Stimulated activated CD4-positive, alpha-beta T cell treated with anti-CD3 and anti-CD28 coated beads, Interleukin-1b, Interleukin-23, amount 100 ng/mL, for 48 hours (primary cell): ENCODE data around the gene MBOAT1.

ENCODE experiments used
- DNase-seq: peaks from one replicate; pipeline ENCODE4 v3.0.0-alpha.2; 2020

Gene MBOAT1

DNA sequence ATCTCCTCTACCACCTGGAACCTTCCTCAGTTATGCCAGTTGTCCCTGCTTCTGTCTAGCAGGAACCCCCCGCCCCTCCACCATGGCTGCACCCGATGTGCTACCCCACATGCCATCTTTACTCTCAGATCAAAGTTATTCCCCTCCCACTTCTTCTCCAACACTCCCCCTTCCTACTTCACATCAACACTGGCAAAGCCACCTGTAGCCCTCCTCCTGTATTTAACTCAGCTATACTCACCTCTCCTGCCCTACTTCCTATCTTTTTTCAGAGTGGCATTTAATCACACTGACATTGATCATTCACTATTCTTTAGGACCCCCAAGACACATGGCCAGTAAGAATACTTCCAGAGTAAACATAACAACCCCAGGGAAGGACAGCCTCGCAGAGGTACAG lies 84.3 kb downstream of the MBOAT1 start:
- DNase-seq = no peak

DNA sequence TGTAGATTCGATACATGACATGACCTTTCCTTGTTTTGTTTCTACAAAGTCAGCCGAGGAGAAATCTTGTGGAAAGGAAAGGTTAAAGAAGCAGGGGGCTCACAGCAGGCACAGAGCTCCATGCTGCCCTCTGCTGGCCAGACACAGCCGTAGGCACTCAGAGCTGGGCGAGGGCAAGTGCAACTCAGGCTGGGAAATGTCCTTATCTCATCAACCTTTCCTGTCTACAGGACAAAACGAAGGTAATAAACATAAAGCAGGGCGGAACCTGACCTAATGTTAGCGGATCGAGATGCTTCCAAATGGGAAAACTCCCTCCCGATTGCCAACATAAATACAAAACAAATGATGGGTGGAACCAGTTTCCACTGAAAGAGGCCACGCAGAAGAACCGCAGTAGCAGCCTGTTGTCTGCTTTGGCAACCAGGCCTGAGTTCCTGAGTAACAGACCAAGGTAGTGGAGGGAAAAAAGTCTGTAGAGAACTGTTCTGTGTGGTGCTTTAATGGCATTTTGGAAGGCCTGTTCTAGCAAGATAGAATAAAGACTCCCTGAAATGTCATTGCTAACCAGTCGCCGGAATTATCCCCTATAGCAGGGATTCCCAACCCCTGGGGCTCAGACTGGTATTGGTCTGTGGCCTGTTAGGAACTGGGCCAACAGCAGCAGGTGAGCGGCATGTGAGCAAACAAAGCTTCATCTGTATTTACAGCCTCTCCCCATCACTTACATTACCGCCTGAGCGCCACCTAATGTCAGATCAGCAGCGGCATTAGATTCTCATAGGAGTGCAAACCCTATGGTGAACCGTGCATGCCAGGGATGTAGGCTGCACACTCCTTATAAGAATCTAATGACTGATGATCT lies 85.2 kb downstream of the MBOAT1 start:
- DNase-seq = peak; percentile 50

DNA sequence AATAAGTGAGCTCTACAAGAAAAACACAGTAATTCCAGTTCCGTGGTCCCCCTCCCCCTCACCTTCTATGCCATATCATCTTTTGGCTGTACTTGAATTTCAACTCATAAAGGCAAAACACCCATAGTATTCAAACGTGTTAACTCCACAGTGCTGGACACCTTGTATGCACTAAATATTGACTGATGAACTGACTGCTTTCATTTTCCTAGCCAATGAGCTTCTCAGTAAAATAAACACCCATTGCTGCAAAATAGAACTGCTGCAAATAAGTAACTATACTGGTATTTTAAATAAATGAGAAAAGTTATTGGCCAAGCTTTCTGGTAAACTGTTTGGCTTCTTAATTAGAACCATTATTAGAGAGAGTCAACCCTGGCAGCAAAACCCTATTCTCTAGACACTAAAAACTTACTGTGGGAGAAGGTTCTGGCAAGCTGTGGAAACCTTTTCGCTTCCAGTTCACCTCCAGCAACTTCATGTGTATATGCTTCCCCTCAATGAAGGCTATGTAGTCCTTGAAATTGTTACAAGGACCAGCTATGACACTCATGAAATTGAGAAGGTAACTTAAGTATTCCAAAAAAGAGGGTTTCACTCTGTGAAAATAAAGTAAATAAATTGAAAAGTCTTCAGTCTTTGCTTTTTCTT lies 86.0 kb downstream of the MBOAT1 start:
- DNase-seq = no peak

DNA sequence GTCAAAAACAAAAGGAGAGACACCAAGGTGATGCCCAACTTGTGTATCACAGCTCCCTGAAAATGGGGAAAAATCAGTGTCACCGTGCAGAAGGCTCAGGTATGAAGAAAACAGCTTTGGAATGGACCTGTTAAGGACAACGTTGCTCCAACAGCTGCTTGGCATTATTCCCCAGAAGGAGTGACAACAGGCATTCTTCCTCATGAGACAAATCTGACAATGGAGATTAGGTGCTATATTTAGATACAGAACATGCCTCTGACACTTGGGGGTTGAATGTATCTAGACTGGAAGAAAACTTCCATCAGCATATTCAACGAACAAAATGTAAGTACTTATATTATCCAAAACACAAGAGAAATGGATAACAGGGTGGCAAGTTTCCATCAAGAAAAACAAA lies 87.7 kb downstream of the MBOAT1 start:
- DNase-seq = no peak

DNA sequence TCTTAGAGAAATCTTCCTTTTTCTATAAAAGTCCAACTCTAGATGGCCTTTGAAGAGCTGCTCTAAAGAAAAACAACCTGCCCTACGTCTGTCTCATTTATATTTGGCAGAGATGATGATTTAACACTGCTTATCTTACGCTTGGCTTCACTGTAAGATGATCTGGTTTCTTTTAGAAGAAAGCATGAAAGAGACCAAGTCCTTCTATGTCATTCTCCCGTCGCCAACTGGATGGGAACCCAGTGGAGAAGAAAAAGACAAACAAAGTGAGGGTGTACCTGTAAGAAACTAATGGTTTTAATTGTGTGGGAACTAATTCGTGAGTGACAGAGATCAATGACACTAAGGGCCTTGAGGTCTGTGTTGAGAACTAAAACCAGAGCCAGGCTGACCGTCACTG lies 92.8 kb downstream of the MBOAT1 start:
- no peak for DNase-seq

DNA sequence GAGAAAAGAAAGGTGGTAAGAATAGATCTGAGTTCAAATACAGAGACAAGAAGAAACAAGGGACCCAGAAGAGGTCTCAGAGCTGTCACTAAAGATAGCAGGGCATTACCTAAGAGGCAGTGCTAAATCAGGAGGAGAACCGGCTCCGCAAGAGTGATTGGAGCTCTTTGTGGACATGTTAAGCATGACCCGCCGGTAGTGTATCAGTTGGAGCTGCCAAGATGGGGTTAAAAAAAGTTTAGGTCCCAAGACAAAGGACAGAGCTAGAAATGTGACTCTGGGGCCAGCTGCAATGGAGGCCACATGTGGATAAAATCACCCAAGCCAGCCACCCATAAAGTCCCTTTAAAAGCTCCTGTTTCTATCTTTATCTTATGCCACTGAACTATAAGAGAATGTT lies 93.4 kb downstream of the MBOAT1 start:
- DNase-seq = no peak

DNA sequence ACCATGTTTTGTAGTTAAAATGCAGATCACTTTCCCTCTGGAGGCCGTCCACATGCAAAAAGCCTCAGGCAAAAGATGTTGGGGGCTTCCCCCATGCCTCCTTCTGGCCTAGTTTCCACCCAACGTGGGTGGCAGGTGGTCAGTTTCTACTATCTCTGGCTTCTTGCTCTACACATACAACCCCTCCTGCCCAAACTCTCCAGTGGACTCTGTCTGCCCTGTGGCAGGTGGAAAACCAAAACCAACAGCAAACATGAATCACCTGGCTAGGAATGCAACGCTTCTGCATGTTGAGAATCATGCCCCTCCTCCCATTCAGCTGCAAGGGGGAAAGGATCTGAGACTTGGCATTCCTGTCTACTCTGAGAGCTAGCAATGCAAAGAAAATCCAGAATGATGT lies 94.8 kb downstream of the MBOAT1 start:
- no peak for DNase-seq

DNA sequence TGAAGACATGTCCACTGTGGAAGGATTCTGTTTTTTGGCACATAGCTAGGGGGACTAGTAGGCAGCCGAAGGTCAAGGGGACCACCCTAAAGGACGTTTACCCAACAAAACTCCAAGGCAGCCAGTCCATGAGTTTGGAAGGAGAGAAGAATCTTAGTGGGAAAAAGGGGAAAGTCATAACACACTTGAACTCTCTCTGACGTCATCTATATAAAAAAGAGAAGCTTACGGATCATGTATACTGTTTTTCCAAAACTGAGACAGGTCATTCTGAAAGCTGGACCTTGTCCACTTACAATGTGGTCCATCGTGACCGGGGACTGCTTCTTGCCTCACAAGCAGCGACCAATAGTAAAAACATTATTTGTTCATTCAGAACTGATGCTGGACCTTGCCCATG lies 95.5 kb downstream of the MBOAT1 start:
- DNase-seq = no peak

DNA sequence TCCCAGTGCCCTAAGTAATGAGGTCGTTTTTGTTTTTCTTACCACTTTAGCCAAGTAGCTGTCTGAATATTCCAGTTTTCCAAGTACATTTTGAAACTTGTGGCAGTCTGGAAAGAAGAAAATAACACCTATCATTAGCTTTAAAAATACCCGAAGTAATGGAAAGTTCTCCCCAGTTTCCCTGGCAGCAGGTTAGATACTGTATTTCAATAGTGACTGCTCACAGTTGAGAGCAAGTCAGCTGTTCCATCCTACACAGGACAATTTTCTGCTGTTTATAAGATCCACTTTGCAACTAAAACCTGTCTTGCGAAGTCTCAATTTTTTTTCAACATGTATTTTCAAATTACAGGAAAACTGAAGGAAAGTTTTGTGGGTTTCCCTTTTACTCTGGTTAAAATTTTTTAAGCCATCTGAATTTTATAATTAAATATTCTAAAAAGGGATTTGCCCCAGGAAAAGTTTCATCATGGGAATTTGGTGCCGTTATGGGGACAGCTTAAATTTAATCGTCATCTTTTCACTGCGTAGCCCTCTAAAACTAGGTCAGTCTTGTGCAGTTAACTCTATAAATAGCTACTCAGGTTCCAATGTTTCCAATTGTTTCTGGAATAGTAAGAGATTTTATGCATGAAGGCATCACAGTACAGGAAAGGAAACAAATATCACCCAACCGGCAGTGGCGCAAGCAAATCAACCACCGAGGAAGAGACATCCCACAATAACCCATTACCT lies 96.9 kb downstream of the MBOAT1 start:
- DNase-seq = no peak

DNA sequence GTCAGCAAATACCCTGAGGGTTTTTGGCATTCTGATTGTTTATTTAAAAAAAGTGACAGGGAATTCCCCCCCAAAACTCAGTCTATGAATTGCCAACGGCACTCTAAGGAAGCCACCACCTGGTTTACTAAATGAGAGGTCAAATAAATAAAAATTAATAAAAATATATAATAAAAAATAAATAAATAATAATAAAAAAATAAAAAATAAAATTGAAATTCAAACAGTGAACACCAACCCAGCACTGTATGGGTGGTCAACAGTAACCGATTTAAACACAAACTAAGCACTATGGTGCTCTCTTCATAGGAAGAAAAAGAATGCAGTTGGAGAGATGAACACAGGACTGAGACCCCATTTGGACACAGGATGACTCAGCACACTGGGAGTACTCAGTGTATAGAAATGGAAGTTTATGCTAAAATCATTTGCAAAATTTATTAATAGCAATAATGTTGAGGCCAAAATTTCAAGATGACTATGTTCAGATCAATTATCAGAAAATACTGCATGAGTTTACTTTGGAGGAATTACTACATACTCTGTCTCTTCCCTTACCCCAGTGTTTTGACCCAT lies 98.5 kb downstream of the MBOAT1 start:
- no peak for DNase-seq

DNA sequence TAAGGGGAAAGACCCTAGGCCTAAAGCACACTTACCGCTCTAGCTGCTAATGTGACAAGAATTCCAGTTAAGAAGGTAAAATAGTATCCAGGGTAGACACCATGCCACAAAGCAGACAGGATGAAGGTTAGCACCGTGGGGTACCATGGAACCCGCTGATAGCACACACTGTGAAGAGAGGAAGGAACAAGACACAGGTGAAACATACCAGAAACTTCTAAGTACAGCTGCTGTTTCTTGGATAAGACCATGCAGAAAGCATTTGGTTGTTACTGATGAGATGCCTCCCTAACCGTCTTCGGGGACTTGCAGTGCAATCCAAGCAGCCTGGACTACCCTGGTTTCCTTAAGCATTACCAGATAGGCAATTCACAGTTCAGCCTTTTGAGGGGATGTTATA lies 99.4 kb downstream of the MBOAT1 start:
- no peak for DNase-seq

DNA sequence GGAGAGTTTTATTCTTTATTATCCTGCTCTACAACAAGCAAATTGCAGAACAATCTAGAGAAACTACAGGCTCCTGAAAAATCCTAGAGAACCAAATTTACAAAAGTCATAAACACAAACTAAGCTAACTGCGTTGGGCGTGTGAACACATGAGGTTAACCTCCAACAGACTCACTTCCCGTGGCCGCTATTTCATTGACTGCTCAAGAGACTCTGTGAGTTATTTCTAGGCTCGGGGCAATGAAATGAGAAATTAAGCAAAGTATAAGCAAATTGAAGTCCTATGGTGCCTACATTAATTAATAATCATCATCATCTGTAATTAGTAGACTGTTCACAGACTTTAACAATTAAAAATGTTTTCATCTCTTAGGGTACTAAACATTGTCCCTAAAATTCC lies 100.0 kb downstream of the MBOAT1 start:
- no peak for DNase-seq

DNA sequence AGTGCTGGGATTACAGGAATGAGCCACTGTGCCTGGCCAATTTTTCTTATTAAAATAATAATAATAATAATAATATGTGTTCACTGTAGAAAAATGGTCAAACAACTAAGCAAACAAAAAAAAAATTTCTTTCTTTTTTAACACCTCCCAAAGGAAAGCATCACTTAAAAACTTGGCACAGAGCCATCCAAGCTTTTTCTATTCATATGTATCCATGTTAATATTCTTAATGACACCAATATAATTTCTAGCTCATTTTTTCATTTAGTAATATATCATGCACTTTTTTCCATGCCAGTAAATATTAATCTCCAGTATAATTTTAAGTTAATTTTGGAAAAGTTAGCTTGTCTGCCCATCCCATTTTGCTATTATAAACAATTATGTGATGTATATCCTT lies 101.8 kb downstream of the MBOAT1 start:
- DNase-seq = no peak

DNA sequence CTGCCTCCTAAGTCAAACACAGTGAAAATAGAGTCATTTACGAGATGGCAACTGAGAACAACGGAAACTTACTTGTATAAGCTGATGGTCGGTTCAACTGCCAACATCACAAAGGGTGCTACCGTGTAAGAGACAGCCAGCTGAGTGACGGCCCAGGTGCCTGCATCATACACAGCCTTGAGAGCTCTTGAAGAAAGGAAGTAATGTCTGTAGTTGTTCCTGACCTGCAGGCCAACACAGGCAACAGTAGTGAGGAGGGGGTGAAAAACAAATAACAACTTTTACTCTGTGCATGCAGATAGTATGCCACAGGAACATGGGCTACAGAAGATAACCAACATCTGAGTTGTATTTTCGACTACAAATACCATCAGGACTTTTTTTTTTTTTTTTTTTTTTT lies 102.7 kb downstream of the MBOAT1 start:
- no peak for DNase-seq

DNA sequence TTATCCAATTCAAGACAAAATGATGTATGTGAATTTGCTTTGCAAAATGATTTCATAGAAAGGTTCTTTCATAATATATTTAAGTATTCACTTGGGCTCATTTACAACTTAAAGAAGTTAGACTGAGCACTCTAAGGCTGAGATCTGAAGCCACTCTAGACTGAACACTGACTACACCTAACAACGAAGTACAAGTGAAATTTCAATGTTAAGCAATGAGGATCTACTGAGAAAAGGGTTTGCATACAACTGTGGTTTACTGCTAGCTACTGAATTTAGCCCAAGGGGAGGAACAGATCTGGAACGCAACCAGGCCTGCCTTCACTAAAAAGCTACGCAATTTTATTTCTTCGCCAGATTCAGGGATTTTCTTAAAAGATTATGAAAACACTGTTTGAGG lies 106.4 kb downstream of the MBOAT1 start:
- no peak for DNase-seq

DNA sequence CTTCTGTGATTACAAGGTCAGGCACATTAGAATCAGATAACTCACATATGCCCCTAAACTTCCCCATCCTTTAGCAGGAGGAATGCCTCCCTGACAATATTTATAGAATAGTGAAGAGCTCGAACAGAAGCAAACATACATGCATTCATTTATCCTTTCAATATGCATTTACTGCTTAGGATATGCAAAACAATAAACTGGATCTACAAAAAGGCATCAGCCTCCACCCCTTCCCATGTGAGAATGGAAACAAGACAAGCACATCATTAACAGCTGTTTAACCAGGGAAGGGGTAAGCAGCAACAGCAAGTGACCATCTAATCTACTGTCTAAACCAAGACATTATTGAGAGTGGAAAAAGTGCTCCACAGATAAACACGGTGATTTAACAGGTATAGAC lies 107.6 kb downstream of the MBOAT1 start:
- DNase-seq = no peak

DNA sequence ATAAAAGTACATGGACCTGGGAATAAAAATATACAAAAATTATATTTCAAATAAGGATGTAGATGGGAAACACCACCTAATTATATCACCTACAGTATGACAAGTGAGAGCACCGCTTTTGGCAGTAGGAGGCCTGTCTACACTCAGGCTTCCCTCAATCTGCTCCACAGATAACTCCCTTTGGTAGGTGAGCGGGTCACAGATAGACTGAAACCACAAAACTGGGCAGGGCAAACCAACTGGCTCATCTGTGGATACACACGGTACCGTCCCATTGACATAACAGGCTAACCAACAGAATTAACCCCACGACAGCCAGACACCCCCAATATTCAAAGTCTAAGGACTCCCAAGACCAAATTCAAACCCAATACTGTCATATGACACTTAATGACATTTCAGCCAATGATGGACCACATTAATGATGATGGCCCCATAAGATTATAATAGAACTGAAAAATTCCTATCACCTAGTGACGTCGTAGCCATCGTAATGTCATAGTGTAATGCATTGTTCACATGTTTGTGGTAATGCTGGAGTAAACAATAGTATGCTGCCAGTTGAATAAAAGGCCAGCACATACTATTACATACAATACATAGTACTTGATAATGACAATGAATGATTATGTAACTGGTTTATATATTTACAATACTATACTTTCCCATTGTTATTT lies 109.7 kb downstream of the MBOAT1 start:
- DNase-seq = no peak

DNA sequence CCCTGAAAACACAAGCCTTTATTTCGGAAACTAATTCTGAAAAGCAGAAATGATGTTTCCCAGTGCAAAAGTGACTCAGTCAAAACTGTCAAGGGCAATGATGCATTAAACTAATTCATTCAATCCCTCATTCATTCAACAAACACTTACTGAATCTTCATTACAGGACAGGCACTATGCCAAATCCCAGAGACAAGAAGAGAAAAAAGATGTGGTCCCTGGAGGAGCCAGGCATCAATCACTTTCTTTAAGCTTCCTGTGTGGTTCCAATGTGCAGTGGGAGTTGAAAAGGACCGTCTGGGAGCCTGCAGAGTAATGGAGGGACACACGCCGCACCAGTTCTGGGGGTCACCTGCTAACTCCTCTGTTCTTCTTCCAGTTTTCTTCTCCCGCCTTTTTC lies 113.1 kb downstream of the MBOAT1 start:
- no peak for DNase-seq

DNA sequence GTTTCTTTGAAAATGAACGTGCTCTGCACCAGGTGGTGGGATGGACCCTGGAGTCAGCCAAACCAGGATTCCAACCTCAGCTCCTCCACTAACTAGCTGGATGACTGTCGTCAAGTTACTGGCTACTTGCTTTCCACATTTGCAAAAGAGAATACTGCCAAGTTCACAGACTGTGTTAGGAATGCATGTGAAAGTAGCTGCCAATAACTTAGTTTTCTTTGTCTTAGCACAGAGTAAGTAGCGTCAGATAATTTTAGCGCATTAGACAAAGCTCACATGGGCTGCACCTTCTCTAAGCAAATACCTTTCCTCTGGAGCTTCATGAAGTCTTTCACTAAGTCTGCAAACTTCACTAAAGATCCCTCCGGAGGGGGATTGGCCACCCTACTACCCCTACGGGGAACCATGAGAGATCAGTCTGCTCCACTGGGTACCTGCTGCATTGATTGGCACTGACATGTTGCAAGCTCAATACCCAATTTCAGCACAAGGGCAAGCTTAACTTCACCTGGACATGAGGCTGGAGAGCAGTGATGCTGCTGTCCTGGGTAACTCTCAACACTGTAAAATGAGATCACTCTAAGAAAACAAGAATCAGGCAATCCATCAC lies 113.9 kb downstream of the MBOAT1 start:
- DNase-seq = no peak

DNA sequence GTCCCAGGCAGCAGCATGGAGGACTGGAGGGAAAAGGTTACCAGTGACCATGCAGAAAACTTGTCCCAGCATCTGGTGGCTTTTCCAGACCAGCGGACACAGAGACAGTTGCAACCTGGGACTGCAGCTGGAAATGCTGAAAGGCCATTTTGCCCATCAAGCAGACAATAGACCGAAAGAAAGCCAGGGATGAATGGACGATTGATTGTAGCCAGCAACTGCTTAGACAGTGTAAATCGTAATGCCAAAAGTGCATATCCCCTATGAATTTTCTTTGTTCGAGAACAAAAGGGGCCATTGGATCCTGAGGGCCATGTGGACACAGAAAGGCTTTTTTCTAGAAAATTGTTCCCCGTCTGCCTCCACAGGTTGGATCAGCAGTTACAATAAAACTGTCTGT lies 115.7 kb downstream of the MBOAT1 start:
- no peak for DNase-seq

DNA sequence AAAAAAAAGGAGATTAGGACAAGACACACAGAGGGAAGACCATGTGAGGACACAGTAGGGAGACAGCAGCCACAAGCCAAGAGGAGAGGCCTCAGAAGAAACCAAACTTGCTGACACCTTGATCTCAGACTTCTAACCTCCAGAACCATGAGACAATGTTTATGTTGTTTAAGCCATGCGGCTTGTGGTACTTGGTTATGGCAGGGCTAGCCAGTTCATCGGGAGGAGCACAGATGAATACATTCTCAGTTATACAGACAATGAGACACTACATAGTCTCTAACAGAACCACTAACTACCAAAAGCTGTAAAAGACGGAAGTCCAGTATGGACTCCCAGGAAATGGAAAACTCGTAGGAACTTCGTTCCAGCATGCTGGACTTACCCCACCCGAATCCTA lies 116.8 kb downstream of the MBOAT1 start:
- no peak for DNase-seq

DNA sequence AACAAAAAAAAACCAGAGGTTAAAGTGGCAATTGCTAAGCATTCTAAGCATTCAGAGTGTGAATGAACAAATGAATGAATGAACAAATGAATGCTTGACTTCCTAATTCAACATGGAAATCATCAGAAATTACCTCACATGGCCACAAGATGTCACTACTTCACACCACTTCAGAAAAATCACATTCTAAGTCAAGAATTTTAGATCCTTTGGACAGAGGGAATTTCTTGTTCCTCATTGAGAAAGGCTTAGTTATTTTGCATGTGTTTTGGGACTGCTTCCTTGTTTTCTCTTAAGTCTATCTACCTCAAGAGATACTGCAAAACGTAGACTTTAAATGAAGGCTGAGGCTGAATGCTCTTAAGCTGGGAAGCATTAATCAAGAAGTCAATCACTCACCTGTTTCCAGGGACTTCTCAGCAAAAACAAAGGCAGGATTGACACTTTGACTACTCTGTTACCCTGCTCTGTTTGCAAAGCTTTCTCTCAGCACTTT lies 120.2 kb downstream of the MBOAT1 start:
- DNase-seq = no peak
